Measurements from ENCODE around the gene PLEKHG4B.
"Not testable (repeated sequence)": the region's sequence is repeated elsewhere in the genome, so short reads cannot be mapped to it uniquely, and the experiment has no call there.

PLEKHG4B gene

DNA sequence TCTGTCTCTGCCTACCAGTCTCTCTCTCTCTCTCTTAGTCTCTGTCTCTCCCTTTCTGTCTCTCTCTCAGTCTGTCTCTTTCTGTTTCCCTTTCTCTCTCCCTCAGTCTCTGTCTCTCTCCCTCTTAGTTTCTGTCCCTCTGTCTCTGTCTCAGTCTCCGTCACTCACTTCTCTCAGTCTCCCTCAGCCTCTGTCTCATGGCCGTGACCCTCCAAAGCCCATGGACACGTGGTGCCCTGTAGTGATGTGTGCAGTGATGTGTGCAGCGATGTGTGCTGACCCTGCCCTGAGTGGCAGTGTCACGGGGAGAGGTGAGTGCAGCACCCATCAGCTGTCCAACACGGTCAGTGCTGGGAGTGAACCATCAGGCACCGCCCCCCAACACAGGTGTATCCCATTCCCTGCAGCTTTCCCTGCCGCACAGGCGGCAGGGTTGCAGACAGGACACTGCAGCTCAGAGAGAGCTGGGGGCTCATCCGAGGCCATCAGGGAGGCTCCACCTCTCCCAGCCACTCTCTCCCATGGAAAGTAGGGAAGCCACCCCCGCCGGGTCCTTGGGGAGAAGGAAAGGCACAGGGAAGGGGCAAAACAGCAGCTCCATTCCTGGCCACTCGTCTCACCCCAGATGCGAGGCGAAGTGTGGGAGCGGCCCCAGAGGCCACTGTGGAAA lies 98.5 kb downstream of the PLEKHG4B start:
- DNase-seq, result no peak

DNA sequence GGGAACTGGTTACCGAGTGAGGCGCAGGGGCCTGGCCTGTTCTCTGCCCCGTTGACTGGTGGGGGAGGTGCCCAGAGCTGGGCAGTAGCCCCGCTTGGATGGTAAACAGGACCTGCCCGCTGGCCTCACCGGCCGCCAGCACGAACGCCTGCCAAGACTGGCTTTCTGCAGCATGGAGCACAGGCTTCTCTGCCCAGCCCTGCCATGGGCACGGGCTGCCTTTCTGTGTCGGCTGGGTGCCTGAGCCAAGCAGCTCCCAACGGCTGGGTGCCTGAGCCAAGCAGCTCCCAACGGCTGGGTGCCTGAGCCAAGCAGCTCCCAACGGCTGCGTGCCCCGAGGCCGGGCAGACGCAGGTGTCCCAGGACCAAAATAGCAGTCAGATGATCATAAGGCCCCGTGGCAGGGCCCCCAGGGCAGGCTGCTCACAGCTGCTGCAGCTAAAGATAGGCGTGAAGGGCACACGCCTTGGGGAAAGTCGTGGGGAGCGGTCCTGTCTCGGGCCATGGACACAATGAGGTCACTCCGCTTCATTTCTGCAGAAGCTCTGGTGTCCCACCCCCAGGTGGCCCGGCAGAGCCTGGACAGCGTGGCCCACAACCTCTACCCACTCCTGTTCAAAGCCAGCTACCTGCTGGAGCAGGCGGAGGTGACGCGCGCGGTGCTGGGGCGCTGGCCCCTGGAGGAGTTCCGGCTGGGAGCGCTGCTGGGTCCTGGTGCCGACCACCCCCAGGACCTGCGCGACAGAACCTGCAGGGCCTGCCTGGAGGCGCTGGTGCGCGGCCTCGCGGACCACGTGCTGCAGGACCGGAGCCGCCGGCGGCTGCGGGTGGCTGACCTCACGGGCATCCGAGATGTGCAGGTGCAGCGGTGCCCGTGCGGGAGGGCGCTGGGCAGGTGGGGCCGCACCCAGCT lies 99.3 kb downstream of the PLEKHG4B start, which contains the start of gene LRRC14B:
Gene LRRC14B (plus strand): TSS at position 460 of the 913 bp plus-strand sequence. CDS start 44 bp downstream, at position 504.
- DNase-seq, result no peak

DNA sequence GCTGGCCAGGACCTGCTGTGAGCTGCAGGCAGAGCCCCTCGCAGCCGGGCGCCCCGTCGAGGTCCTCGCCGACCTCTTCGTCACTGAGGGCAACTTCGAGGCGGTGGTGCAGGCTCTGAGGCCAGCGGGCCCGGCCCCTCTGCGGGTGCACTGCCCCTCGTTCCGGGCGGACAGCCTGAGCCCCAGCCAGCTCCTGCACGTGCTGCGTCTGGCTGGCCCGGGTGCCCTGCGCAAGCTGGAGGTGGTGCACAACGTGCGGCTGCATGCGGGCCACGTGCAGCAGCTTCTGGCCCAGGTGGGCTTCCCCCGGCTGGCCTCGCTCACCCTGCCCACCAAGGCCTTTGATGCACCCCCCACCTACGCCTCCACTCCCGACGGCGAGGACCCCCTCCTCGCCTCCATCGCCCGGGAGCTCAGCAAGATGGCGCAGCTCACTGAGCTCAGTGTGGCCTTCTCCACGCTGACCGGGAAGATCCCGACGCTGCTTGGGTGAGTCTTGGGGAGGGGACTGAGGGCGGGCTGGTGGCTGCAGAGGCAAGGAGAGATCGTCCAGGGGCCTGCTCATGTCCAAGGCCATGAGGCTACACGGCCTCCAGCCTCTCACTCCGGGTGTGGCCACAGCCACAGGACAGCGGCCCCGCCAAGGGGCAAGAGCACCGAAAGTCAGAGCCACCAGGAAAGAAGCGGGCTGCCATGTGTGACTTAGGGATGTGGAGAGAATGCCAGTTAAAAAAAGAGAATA lies 100.2 kb downstream of the PLEKHG4B start:
- DNase-seq, result no peak

DNA sequence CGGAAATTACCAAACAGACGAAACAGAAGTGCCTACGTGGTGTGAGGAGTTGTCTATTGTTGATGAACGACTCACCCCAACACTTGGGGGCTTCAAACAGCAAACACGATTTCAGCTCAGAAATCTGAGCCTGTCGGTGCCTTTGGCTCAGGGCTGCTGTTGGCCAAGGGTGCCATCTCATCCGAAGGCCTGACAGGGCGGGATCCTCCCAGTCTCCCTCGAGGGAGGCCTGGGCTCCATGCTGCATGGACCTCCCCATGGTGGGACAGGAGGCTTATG lies 100.7 kb downstream of the PLEKHG4B start:
- no peak for DNase-seq

GRCh38 chr5:192970-193831 lies 101.2 kb downstream of the PLEKHG4B start:
- DNase-seq, result no peak

- DNase-seq, result no peak
Observed at GRCh38 chr5:194102-194501, 102.1 kb downstream of the PLEKHG4B start.

GRCh38 chr5:194603-195209 lies 102.7 kb downstream of the PLEKHG4B start:
- no peak for DNase-seq

DNA sequence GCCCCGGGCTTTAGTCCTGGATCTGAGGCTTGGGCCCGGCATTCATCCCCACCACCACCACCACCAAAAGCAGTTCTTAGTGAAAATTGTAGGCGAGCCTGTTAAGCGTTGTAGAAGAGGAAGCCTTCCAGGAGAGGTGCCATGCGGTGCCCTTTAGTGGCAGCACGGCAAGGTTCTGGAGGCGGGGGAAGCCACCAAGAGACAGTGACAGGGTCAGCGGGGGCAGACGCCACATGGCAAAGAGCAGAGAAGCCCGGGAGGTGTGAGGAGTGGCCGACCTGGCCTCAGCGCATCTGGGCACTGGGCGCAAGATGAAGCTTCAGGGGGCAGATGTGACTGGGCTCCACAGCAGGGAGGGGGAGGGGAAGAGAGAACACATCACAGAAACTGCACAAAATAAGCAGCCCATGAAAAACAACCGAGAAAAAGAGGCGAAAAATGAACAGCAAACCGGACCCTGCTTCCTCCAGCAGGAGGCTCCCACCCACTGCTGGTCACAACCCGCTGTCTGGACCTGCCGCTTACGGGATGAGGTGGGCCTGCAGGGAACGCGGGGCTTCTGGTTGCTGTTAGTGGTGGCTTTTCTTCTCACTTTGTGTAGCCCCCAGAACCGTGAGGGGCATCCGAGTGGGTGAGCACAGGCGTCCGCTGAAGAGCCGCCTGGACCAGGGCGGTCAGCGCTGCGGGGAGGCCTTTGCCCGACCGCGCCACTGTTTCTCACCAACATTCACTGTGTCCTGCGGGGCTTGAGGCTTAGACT lies 103.6 kb downstream of the PLEKHG4B start:
- no peak for DNase-seq

GRCh38 chr5:196350-196749 lies 104.4 kb downstream of the PLEKHG4B start:
- DNase-seq, result no peak

DNA sequence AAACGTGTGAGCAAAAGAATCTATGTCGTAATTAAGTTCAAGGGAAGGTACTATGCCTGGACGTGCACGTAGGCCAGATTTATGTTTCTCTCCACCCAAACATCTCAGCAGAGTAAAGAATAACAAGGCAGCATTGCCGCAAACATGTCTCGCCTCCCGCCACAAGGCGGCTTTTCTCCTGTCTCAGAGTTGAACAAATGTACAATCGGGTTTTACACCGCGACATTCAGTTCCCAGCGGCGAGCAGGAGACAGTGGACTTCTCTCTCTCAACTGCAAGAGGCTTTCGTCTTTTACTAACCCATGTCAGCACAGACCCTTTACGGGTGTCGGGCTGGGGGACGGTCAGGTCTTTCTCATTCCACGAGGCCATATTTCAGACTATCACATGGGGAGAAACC lies 105.1 kb downstream of the PLEKHG4B start:
- DNase-seq, result not testable (repeated sequence)

DNA sequence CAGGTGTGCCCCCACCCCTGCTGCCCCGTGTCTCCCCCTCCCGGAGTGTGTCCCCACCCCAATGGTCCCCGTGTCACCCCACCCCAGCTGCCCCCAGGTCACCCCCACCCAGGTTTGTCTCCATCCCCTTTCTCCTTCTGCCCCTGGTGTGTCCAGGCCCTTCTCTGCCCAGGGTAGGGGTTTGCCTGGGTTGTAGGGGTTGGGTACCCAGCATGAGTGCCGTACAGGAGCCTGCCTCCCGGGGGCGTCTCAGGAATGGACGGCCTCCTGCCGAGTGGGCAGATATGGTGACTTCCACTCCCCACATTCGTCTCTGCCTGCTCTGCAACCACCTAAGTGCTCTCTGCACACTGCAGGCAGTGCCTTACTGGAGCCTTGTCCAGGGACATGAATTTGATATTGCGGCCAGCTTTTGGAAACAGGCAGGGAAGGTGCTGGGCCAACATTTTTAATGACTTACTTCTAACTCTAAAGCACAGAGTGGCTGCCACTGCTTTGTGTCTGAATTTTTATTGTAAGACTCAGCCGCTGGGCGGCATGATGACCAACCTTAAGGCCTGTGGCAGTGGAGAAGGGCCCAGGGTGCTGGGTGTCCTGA lies 106.0 kb downstream of the PLEKHG4B start:
- no peak for DNase-seq

DNA sequence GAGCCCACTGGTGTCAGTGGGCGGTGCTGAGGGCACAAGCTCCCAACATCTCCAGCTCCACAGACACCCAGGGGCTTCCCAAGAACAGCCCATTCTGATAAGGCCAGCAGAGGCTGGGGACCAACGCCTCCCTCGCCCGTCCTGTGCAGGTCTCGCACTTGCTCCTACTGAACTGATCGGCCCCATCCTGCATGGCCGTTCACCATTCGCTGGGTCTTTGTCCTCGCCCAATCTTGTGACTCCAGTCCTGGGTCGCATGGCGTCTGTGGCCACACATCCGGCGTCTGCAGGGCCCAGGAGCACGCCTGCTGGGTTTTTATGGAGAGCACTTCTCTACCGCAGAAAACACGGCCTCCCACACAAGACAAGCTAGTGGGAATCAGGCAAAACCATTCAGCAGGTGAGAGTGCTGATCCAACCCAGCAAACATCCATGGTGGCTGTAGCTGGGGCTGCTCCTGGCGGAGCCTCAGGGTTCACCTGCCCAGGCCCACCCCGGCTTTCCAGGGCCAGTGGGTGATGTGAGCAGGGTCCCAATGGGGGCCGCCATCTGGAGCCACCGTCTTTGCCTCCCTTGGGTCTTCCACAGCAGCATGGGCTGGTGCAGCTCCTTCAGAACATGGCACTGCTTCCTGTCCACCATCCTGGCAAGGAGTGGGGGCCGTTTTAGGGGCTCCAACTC lies 106.7 kb downstream of the PLEKHG4B start:
- DNase-seq, result no peak

GRCh38 chr5:199197-199949 lies 107.4 kb downstream of the PLEKHG4B start:
- DNase-seq, result no peak

DNA sequence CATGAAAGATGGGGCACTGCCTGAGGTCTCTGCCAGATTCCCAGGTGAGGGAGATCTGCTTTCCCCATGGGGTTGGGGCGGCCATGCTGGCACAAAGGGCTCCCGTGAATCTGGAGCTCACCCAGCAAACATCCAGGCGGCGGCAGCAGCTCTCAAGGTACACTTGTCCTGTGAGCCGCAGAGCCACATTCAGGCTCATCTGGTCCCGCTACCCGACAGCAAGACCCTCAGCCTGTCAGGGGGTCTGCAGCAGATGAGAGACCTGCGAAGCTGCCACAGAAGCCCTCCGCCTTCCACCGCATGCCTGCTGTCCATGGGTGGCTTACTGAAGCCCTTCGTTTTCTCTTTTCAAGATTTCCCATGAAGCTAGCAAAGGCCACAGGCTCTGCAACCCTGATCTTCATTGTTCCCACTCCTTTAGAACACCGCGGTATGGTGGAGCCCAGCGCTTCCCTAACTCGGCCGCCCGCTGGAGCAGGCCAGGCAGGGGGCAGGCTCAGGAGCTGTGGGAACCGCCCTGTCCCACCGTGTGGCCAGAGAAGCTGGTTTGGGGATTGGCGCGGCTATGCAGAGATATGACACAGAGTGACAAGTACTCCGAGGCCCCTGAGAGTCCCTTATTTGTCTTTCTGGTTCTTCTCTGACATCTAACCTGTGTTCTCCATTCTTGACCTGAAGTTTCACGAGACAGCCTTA lies 108.1 kb downstream of the PLEKHG4B start:
- DNase-seq, result no peak

GRCh38 chr5:200985-201384 lies 109.0 kb downstream of the PLEKHG4B start:
- no peak for DNase-seq

- DNase-seq, result no peak
Observed at GRCh38 chr5:201672-202071, 109.7 kb downstream of the PLEKHG4B start.

DNA sequence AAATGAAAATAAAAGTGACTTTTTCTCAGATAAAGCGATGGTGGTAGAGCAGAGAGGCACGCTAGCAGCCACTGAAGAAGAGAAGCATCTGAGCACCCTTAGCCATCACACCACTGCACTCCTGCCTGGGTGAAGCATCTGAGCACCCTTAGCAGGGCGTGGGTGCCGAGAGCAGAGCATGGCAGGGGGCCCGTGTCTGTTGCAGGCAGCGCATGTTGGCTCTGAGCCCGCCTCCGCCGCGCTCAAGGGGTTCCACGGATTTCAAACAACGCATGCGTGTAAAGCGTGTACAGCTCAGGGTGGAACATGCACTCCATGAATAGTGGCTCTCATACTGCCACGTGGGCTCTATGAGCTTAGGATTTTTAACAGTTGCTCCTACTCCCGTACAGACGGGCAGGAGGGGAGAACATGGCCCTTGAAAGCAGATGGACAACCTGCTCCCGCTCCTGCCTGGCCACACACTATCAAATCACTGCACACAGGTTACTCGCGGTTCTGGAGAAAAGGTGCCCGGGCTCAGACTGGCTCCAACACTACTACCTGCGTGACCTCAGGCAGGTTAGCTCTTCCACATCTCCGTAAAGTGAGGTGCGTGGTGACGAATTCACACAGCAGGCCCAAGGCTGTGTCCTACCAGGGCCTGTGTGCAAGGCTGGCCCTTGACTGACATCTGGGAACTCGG lies 111.4 kb downstream of the PLEKHG4B start:
- DNase-seq, result no peak

DNA sequence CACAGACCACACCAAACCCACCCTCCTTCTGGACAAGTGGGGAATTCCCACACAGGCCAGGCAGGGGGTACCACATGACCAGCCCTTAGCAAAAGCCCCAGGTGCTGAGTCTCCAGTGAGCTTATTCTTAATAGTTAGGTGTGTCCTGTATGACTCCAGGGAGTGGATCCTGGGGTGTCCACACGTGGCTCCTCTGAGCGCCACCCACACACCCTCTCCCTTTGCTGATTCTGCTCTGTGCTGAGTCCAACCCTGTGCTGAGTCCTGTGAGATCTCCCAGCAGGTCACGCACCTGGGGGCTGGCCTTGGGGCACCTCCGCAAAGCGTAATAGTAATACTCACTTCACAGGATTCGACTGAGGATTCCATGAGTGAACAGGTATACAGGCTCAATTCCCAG lies 112.0 kb downstream of the PLEKHG4B start:
- DNase-seq, result no peak

Data from T-helper 1 cell (primary cell).